Epithelial cell of esophagus (primary cell): Measurements from ENCODE around the gene SYVN1.

Experiments
- DNase-seq: peaks from one replicate; pipeline ENCODE4 v3.0.0; 2010; ENCODE audit warnings: low read depth
- H3K4me3 ChIP-seq: 2 replicates; pipeline ENCODE4 v1.5.1; 2011; ENCODE audit warnings: mild to moderate bottlenecking, low read length, control low read depth
- CTCF ChIP-seq: IDR thresholded peaks from 2 replicates; pipeline ENCODE4 v1.5.1; 2011; ENCODE audit warnings: low read depth, mild to moderate bottlenecking, low read length, control low read depth, inconsistent platforms; ENCODE audit not compliant: insufficient read depth; ENCODE audit errors: missing control alignments

SYVN1 gene

GRCh38 chr11:65131417-65131776 is 2.9 kb downstream of the SYVN1 start:
- no peak for DNase-seq
- no peak overlapping the region for H3K4me3 ChIP-seq
- no peak for TF ChIP-seq CTCF

- no peak for TF ChIP-seq CTCF
- no peak overlapping the region for H3K4me3 ChIP-seq
- no peak for DNase-seq
Measured at GRCh38 chr11:65130631-65131416, 3.5 kb downstream of the SYVN1 start.

GRCh38 chr11:65129649-65130441 is 4.5 kb downstream of the SYVN1 start:
- H3K4me3 ChIP-seq = no peak overlapping the region
- TF ChIP-seq CTCF = no peak
- no peak for DNase-seq

- TF ChIP-seq CTCF = no peak
- no peak overlapping the region for H3K4me3 ChIP-seq
- no peak for DNase-seq
Measured at GRCh38 chr11:65128182-65129145, 5.9 kb downstream of the SYVN1 start.

GRCh38 chr11:65127473-65128181 is 6.7 kb downstream of the SYVN1 start:
- H3K4me3 ChIP-seq = no peak overlapping the region
- no peak for DNase-seq
- TF ChIP-seq CTCF = no peak

- no peak overlapping the region for H3K4me3 ChIP-seq
- no peak for DNase-seq
- no peak for TF ChIP-seq CTCF
Measured at GRCh38 chr11:65126624-65127274, 7.6 kb downstream of the SYVN1 start.
